Mucosa of stomach (tissue), 1 donor: ENCODE measurements around the gene CLCN7.
A peak's percentile ranks its signal among the peaks of the same experiment; 100 is the strongest.
"Not testable (repeated sequence)": the region's sequence is repeated elsewhere in the genome, so short reads cannot be mapped to it uniquely, and the experiment has no call there.

Experiments used
- H3K27me3 ChIP-seq: one replicate; pipeline ENCODE4 v1.7.0; 2013; ENCODE audit warnings: mild to moderate bottlenecking, low read length; ENCODE audit not compliant: control insufficient read depth, insufficient read depth
- H3K36me3 ChIP-seq: one replicate; pipeline ENCODE4 v1.7.0; 2013; ENCODE audit warnings: low read length; ENCODE audit not compliant: control insufficient read depth, insufficient read depth
- H3K4me1 ChIP-seq: one replicate; pipeline ENCODE4 v1.7.0; 2013; ENCODE audit warnings: mild to moderate bottlenecking, low read length; ENCODE audit not compliant: control insufficient read depth, insufficient read depth
- H3K4me3 ChIP-seq: one replicate; pipeline ENCODE4 v1.7.0; 2013; ENCODE audit warnings: low read length
- H3K9ac ChIP-seq: one replicate; pipeline ENCODE4 v1.7.0; 2013; ENCODE audit warnings: mild to moderate bottlenecking, low read length, moderate library complexity
- H3K9me3 ChIP-seq: one replicate; pipeline ENCODE4 v1.7.0; 2013; ENCODE audit warnings: mild to moderate bottlenecking, low read length, moderate library complexity; ENCODE audit not compliant: control insufficient read depth
- donor health status: Pancreatic carcinoma.

The CLCN7 gene

GRCh38 chr16:1492082-1492922, 17.5 kb upstream of the CLCN7 start:
- Histone ChIP-seq H3K4me1 (peaks cover 20% of the 10 kb centered on the region), H3K36me3 (no peaks in the 10 kb centered on the region), H3K9me3 (no peaks in the 10 kb centered on the region), H3K4me3 (peak overlapping the region; percentile 75), H3K27me3 (no peaks in the 10 kb centered on the region), H3K9ac (peak overlapping the region; percentile 80)

- H3K27me3 ChIP-seq, result no peaks in the 10 kb centered on the region
- H3K9ac ChIP-seq, result no peak overlapping the region
- no peak overlapping the region for H3K4me3 ChIP-seq
- H3K9me3 ChIP-seq, result no peaks in the 10 kb centered on the region
- H3K36me3 ChIP-seq, result no peaks in the 10 kb centered on the region
- peaks cover 20% of the 10 kb centered on the region for H3K4me1 ChIP-seq
Observed at GRCh38 chr16:1491327-1491726, 16.5 kb upstream of the CLCN7 start.

DNA sequence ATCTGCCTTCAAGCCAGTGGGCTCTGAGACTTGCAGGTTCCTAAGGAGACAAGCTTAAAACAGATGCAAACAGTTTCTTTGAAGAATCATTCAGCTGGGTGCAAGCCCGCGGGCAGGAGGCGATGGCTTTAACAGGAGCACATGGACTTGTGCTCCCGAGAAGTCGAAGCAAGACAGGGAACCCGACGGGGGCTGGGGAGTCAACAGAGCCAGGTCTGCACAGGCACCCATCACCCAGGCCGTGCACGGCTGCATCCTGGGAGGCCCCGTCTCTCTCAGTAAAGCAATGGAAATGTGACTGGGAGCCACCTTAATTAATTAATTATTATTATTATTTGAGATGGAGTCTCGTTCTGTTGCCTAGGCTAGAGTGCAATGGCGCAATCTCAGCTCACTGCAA, 14.2 kb upstream of the CLCN7 start:
- Histone ChIP-seq H3K4me3 (no peak overlapping the region), H3K4me1 (peaks cover 12% of the 10 kb centered on the region), H3K27me3 (no peaks in the 10 kb centered on the region), H3K36me3 (no peaks in the 10 kb centered on the region), H3K9me3 (no peaks in the 10 kb centered on the region), H3K9ac (no peak overlapping the region)

GRCh38 chr16:1488619-1489018, 13.8 kb upstream of the CLCN7 start, which contains the start of gene PTX4:
Gene PTX4 (minus strand): TSS chr16:1488944. CDS start chr16:1488909, 35 bp downstream.
- Histone ChIP-seq H3K4me3 (no peak within 1 kb of the TSS), H3K27me3 (no peaks in the 10 kb centered on the region), H3K9ac (no peak within 1 kb of the TSS), H3K9me3 (no peaks in the 10 kb centered on the region), H3K4me1 (peaks cover 8% of the 10 kb centered on the region), H3K36me3 (no peaks in the 10 kb centered on the region)

DNA sequence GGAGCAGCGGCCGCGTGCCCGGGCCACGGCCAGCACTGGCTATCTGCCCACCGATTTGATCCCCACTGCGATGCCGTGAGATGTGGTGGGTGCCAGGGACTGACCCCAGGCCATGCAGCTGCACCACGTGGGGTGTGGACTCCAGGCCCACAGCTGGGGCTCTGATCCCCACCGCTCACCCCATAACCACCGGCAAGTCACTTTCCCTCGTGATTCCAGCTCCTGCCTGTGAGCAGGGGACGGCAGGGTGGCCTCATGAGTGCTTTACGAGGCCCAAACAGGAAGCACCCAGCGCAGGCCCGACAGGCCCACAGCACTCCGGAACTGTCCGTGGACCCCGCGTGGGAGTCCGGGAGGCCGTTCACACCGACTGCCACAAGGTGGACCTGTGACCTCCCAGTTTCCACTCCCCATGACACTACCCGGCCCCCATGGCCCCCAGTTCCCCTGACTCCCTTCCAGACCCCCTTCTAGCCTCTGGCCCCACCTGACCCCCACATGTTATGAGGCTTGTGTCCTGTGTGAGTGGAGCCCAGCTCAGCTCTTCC, 13.3 kb upstream of the CLCN7 start:
- Histone ChIP-seq H3K9me3 (no peaks in the 10 kb centered on the region), H3K4me3 (no peak overlapping the region), H3K9ac (no peak overlapping the region), H3K4me1 (peaks cover 8% of the 10 kb centered on the region), H3K27me3 (no peaks in the 10 kb centered on the region), H3K36me3 (no peaks in the 10 kb centered on the region)

DNA sequence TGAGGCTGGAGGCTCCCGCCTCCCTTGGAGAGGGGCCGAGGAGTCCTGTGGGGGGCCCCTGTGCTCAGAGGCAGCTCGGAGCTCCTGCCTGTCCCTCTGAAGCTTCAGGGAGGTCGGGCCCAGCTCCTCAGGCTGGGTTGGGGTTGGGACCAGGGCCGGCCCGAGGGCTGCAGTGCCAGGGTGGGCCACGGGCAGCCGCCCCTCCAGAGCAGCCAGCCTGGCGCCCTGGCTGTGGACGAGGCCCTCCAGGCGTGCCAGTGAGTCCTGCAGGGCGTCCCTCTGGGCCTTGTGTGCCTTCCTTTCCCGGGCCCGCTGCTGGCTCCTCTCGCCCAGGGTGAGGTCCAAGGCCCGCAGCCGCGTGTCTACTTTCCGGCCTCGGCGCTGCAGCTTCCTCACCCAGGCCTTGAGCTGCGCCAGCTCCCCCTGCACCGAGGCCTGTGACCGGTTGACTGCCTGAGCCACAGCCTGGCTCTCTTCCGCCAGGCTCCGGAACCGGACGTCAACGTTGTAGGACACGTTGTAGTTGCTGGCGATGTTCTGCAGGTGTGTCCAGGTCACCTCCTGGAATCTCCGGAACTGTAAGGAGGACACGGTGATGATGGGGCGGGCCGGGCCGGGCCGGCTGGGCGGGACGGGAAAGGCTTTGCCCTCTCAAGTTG, 12.7 kb upstream of the CLCN7 start:
- Histone ChIP-seq H3K4me1 (peaks cover 3% of the 10 kb centered on the region), H3K9me3 (no peaks in the 10 kb centered on the region)

DNA sequence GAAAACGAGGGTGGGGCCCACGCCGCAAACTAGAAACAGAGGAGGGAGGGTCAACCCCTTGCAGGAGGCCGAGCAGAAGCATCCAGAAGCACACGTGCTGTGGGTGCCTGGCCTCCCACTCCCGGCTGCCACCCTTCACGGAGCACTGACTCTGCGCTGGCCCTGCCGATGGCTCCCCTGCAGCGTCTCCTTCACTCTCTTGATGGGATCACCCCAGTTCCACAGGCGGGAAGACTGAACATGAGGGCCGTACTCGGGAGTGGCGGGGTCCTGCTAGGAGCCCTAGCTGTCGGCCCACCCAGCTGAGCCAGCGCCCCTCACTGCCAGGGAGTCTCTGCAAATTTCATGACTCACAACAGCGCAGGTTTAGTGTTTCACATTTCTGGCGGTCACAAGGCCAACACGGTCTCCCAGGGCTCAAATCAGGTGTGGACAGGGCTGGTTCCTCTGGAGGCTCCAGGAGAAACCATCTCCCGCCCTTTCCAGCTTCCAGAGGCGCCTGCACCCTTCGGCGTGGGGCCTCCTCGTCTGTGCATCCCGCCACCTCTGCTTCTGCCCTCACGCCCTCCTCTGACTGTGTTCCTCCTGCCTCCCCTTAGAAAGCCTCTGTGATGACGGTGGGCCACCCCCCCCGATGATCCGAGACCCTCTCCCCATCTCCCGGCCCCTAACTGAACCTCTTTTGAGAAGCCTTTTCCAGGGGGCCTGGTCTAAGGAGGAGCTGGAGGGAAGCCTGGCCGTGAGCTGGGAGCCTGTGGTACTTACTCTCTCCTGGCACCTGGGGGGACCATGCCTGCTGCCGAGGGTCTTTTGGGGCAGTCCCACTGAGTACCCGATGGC, 11.9 kb upstream of the CLCN7 start:
- no peaks in the 10 kb centered on the region for H3K36me3 ChIP-seq
- no peak overlapping the region for H3K9ac ChIP-seq
- H3K4me1 ChIP-seq, result no peaks in the 10 kb centered on the region
- H3K9me3 ChIP-seq, result no peaks in the 10 kb centered on the region
- no peak overlapping the region for H3K4me3 ChIP-seq
- H3K27me3 ChIP-seq, result peaks cover 5% of the 10 kb centered on the region

More for the DNA sequence above, 12.7 kb upstream of the CLCN7 start:
- H3K36me3 ChIP-seq, result no peaks in the 10 kb centered on the region
- H3K27me3 ChIP-seq, result peaks cover under 1% of the 10 kb centered on the region
- no peak overlapping the region for H3K9ac ChIP-seq
- no peak overlapping the region for H3K4me3 ChIP-seq

DNA sequence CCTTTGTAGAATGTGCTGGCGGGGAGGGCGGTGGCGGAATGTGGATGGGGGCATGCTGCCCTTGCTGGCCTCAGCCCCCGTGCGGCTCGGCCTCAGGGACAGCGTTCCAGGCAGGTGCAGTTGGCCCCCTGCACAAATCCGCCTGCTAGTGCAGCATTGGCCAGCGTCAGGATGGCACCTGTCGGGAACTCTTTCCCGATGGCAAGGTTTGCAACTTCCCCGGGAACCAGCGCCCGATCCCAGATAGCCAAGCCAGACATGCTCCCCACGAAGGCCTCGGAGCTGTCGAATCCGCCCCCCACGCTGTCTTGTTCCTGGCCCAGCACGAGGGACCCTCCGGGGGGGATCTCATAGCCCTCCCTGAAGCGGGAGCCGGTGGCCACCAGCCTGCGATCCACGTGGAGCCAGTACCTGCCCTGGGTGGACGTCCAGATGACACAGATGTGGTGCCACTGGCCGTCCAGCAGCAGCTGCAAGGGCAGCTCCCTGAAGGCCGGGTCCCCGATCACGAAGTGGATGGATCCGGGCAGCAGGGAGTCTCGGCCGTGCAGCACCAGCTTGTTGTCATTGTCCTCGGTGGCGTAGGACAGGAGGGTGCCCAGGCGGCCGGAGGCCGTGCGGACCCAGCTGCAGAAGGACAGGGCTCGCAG, 11.1 kb upstream of the CLCN7 start:
- H3K4me1 ChIP-seq, result no peaks in the 10 kb centered on the region
- no peaks in the 10 kb centered on the region for H3K9me3 ChIP-seq
- H3K9ac ChIP-seq, result no peak overlapping the region
- peaks cover 5% of the 10 kb centered on the region for H3K27me3 ChIP-seq
- H3K4me3 ChIP-seq, result no peak overlapping the region
- H3K36me3 ChIP-seq, result no peaks in the 10 kb centered on the region

DNA sequence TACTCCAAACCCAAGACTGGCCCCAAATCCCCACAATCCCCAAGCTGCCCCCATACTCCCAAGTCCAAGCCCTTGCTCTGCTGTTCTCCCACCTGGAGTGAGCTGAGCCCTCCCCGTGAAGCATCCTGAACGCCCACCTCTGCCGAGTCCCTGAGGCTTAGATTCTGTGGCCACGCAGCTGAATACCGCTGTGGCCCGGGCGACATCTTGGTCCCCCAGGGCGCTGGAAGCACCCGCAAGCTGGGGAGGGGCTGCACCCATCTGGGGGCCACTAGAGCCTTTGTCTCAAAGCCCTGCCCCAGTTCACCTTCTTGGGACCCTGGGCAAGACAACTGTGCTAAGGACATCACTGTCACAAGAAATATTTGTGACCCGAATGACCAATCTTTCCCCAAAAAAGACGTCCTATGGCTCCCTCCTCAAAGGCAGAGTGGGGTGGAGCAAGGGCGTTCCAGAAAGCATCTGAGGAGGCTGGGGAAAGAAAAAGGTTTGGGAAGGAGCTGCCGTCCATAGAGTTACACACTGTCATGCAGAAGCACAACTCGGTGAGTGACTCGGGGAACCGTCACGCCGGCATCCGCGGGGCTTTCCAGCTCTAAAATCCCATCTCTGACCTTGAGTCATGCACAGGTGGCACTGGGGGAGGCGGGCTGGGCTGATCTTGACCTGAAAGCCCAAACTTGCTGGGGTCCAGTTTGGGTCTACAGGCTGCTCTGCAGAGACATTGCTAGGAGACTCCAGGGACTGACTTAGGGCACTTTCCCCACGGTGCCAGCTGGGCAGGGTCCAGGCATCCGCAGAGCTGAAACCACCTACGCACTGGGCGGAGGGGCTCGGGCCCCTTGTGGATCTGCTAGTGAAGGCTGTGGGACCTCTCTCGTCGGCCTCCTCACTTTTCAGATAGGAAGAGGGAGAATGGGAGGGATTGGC, 7.3 kb upstream of the CLCN7 start:
- no peak overlapping the region for H3K9ac ChIP-seq
- peaks cover 5% of the 10 kb centered on the region for H3K27me3 ChIP-seq
- no peaks in the 10 kb centered on the region for H3K9me3 ChIP-seq
- H3K4me3 ChIP-seq, result no peak overlapping the region
- no peaks in the 10 kb centered on the region for H3K36me3 ChIP-seq
- H3K4me1 ChIP-seq, result no peaks in the 10 kb centered on the region

DNA sequence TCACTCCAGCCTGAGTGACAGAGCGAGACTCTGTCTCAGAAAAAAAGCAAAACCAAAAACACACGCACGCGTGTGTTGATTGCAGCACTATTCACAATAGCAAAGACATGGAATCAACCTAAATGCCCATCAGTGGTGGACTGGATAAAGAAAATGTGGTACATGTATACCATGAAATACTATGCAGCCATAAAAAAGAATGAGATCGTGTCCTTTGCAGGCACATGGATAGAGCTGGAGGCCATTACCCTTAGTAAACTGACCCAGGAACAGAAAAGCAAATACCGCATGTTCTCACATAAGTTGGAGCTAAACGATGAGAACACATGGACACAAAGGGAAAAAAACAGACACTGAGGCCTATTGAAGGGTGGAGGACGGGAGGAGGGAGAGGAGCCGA, 4.1 kb upstream of the CLCN7 start:
- H3K36me3 ChIP-seq, H3K4me3 ChIP-seq, H3K27me3 ChIP-seq, H3K9me3 ChIP-seq, H3K9ac ChIP-seq, H3K4me1 ChIP-seq: not testable (repeated sequence)

- H3K9ac ChIP-seq, result no peak overlapping the region
- H3K9me3 ChIP-seq, result no peaks in the 10 kb centered on the region
- peaks cover 15% of the 10 kb centered on the region for H3K4me1 ChIP-seq
- no peaks in the 10 kb centered on the region for H3K36me3 ChIP-seq
- peaks cover under 1% of the 10 kb centered on the region for H3K27me3 ChIP-seq
- H3K4me3 ChIP-seq, result no peak overlapping the region
Observed at GRCh38 chr16:1477033-1477432, 2.2 kb upstream of the CLCN7 start.
